ENCODE measurements around the gene SOS1. TPM values are rescaled to one million over a fixed set of nuclear protein-coding genes. Genes with fewer than 3 reads are reported as not detected.

Gene SOS1
- polyA plus RNA-seq, 1 of the 3 experiments (the other 2 are of a cell fraction): 12.8 TPM

DNA sequence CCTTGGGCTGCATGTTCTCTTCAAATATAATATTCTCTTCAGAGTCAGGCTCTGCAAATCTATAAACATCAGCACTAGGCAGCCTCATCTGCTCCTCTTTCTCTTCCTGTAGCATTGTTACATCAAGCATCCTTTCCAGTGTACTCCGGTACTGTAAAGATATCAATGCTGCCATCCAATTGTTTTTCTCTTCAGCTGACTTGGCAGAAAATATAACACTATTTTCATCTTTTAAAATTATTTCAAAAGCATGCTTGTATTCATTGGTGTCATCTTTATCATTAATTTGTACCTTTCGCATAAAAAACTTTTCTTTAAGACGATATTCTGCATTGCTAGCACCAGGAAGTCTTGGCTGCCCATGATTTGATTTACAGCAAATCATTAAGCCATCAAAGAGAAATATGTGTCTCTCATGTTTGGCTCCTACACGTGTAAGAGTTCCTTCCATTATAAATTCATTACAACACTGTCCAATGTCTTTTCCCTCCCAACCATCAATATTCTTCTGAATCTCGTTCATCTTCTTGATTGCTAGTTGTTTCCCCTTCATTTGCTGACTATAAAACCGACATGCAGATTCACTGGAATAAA lies 98.1 kb downstream of the SOS1 start:
- Histone ChIP-seq H3K9ac (no peak overlapping the region), H3K79me2 (ENCODE audit: insufficient read depth) (0 out of 2 replicates have a peak, but pooled peaks cover 3% of the 10 kb centered on the region), H3K9me3 (no peaks in the 10 kb centered on the region), H3F3A (replicated peaks; ENCODE audit: insufficient read depth) (peaks cover 7% of the 10 kb centered on the region), H3K36me3 (replicated peaks in 1 of 2; ENCODE audit: control insufficient read depth in 1 of 2, insufficient read depth in 2 of 2, low read length in 1 of 2) (peaks cover 54 to 55% of the 10 kb centered on the region in 2 experiments), H2AFZ (ENCODE audit: low read depth) (no peak overlapping the region), H3K4me3 (ENCODE audit: low read depth in 2 of 2, low read length in 1 of 2) (no peak overlapping the region), H3K4me1 (ENCODE audit: control insufficient read depth in 1 of 2, insufficient read depth in 2 of 2, low read depth in 1 of 2, low read length in 1 of 2) (peaks cover 0 to 6% of the 10 kb centered on the region in 2 experiments; a peak in 2 of 4 replicates), H4K20me1 (ENCODE audit: insufficient read depth) (no peaks in the 10 kb centered on the region), H3K9me2 (no peaks in the 10 kb centered on the region), H3K27me3 (ENCODE audit: insufficient read depth) (no peaks in the 10 kb centered on the region), H3K4me2 (no peak overlapping the region), H3K27ac (ENCODE audit: low read depth in 2 of 2, low read length in 1 of 2) (no peak overlapping the region)
- POLR2A ChIA-PET: no interaction called here
- CTCF ChIA-PET: interaction anchor here (0.7 to 1.4 kb wide), 2 partner anchors 37 to 207 kb away, joined by 3 to 6 read pairs; no protein-coding TSS in a partner anchor
- 85% methylated on average over 6 of the region's 6 CpGs for WGBS (ENCODE audit: low lambda C conversion rate)
- TF ChIP-seq NFIC (IDR thresholded peaks at IDR 0.05; ENCODE audit: borderline replicate concordance) (no peak), FOSL2 (IDR thresholded peaks at IDR 0.05; ENCODE audit: borderline replicate concordance, low read depth) (no peak), ELF1 (IDR thresholded peaks at IDR 0.05) (no peak), RCOR1 (IDR thresholded peaks at IDR 0.05; ENCODE audit: low read length) (no peak), RXRA (IDR thresholded peaks at IDR 0.05; ENCODE audit: borderline replicate concordance, low read depth) (no peak)
- TF ChIP-seq, protein P1, sequence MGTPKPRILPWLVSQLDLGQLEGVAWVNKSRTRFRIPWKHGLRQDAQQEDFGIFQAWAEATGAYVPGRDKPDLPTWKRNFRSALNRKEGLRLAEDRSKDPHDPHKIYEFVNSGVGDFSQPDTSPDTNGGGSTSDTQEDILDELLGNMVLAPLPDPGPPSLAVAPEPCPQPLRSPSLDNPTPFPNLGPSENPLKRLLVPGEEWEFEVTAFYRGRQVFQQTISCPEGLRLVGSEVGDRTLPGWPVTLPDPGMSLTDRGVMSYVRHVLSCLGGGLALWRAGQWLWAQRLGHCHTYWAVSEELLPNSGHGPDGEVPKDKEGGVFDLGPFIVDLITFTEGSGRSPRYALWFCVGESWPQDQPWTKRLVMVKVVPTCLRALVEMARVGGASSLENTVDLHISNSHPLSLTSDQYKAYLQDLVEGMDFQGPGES (IDR thresholded peaks at IDR 0.05; ENCODE audit: low read depth, low read length): no peak
- TF ChIP-seq, protein P2, sequence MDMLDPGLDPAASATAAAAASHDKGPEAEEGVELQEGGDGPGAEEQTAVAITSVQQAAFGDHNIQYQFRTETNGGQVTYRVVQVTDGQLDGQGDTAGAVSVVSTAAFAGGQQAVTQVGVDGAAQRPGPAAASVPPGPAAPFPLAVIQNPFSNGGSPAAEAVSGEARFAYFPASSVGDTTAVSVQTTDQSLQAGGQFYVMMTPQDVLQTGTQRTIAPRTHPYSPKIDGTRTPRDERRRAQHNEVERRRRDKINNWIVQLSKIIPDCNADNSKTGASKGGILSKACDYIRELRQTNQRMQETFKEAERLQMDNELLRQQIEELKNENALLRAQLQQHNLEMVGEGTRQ (IDR thresholded peaks at IDR 0.05; ENCODE audit: borderline replicate concordance, low read depth, low read length): no peak
- no peak for DNase-seq

DNA sequence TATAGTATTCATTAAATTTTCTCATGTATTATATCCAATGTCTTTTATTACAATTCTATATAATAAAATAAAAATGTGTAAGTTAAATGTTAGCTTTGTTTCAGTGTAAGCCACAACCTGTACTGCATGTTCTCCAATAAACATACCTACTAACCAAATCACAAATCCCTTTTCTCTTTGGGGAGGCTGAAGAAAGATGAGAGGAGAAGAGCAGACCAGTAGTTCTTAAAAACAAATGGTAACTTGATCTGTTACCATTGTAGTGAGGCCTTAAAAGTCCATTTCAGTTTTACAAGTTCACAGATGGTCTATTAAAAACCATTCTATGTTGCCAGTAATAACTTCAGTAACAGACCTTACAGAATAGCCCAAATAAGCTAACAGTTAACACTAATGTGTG lies 100.5 kb downstream of the SOS1 start:
- CTCF ChIA-PET: interaction anchor here (1.0 to 2.0 kb wide), 7 partner anchors 13 to 224 kb away, joined by 3 to 6 read pairs (median 3); no protein-coding TSS in a partner anchor
- Histone ChIP-seq H2AFZ (ENCODE audit: low read depth) (no peak overlapping the region), H4K20me1 (ENCODE audit: insufficient read depth) (no peaks in the 10 kb centered on the region), H3K9me2 (no peaks in the 10 kb centered on the region), H3K4me3 (ENCODE audit: low read depth in 2 of 2, low read length in 1 of 2) (no peak overlapping the region), H3K27ac (ENCODE audit: low read depth in 2 of 2, low read length in 1 of 2) (no peak overlapping the region), H3K27me3 (ENCODE audit: insufficient read depth) (no peaks in the 10 kb centered on the region), H3F3A (replicated peaks; ENCODE audit: insufficient read depth) (peaks cover 7% of the 10 kb centered on the region), H3K9me3 (no peaks in the 10 kb centered on the region), H3K9ac (no peak overlapping the region), H3K4me1 (ENCODE audit: control insufficient read depth in 1 of 2, insufficient read depth in 2 of 2, low read depth in 1 of 2, low read length in 1 of 2) (peaks cover 0 to 6% of the 10 kb centered on the region in 2 experiments; a peak in 2 of 4 replicates), H3K79me2 (ENCODE audit: insufficient read depth) (0 out of 2 replicates have a peak, but pooled peaks cover 3% of the 10 kb centered on the region), H3K36me3 (replicated peaks in 1 of 2; ENCODE audit: control insufficient read depth in 1 of 2, insufficient read depth in 2 of 2, low read length in 1 of 2) (peaks cover 61 to 63% of the 10 kb centered on the region in 2 experiments), H3K4me2 (no peak overlapping the region)
- POLR2A ChIA-PET: no interaction called here
- TF ChIP-seq NFIC (IDR thresholded peaks at IDR 0.05; ENCODE audit: borderline replicate concordance) (no peak), RAD21 (IDR thresholded peaks at IDR 0.05; ENCODE audit: low read length) (no peak), MXI1 (IDR thresholded peaks at IDR 0.05; ENCODE audit: low read depth, low read length) (no peak), TAF1 (IDR thresholded peaks at IDR 0.05; ENCODE audit: borderline replicate concordance, low read depth, low read length) (no peak), SMC3 (IDR thresholded peaks at IDR 0.05; ENCODE audit: low read depth, low read length) (no peak), SIN3A (IDR thresholded peaks at IDR 0.05; ENCODE audit: borderline replicate concordance, low read depth, low read length) (no peak), JUND (IDR thresholded peaks at IDR 0.05) (no peak), TEAD4 (IDR thresholded peaks at IDR 0.05; ENCODE audit: borderline replicate concordance, insufficient read depth) (no peak), MEF2A (IDR thresholded peaks at IDR 0.05; ENCODE audit: borderline replicate concordance, low read depth) (no peak), GABPA (IDR thresholded peaks at IDR 0.05; ENCODE audit: low read depth) (no peak), ELF1 (IDR thresholded peaks at IDR 0.05) (no peak), FOSL2 (IDR thresholded peaks at IDR 0.05; ENCODE audit: borderline replicate concordance, low read depth) (no peak), RFX5 (IDR thresholded peaks at IDR 0.05; ENCODE audit: low read length) (no peak)
- TF ChIP-seq, protein P3, sequence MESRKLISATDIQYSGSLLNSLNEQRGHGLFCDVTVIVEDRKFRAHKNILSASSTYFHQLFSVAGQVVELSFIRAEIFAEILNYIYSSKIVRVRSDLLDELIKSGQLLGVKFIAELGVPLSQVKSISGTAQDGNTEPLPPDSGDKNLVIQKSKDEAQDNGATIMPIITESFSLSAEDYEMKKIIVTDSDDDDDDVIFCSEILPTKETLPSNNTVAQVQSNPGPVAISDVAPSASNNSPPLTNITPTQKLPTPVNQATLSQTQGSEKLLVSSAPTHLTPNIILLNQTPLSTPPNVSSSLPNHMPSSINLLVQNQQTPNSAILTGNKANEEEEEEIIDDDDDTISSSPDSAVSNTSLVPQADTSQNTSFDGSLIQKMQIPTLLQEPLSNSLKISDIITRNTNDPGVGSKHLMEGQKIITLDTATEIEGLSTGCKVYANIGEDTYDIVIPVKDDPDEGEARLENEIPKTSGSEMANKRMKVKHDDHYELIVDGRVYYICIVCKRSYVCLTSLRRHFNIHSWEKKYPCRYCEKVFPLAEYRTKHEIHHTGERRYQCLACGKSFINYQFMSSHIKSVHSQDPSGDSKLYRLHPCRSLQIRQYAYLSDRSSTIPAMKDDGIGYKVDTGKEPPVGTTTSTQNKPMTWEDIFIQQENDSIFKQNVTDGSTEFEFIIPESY (IDR thresholded peaks at IDR 0.05; ENCODE audit: borderline replicate concordance, low read depth): no peak
- TF ChIP-seq, protein P2 (IDR thresholded peaks at IDR 0.05; ENCODE audit: borderline replicate concordance, low read depth, low read length): no peak
- DNase-seq: no peak
